ENCODE results near the gene MINAR2.

GRCh38 chr5:129771058-129771838 is 23.4 kb downstream of the MINAR2 start:
- TF ChIP-seq CTCF (IDR thresholded peaks at IDR 0.05) (peak in 3 of 4 experiments; percentile 44 to 64 (median 55)), POLR2A (IDR thresholded peaks at IDR 0.05) (no peak), EP300 (IDR thresholded peaks at IDR 0.05) (no peak)
